Measurements from ENCODE around the gene FNIP1. TPM values are rescaled to one million over a fixed set of nuclear protein-coding genes. Genes with fewer than 3 reads are reported as not detected.
A peak's percentile ranks its signal among the peaks of the same experiment; 100 is the strongest.

Gene FNIP1
- total and polyA plus RNA-seq, 12 donors = 2.9 to 63.4 (median 33.8) TPM

- H3K36me3 ChIP-seq (replicated peaks in 1 of 2) = no peaks in the 10 kb centered on the region
- intact Hi-C loops (cut with DNase I) = no loop called here
- peak overlapping the region; percentile 73 to 100 (median 98) for H3K27ac ChIP-seq
- no peak for TF ChIP-seq POLR2A (IDR thresholded peaks at IDR 0.05)
- no peak for TF ChIP-seq CTCF (IDR thresholded peaks at IDR 0.05)
- WGBS, 4 donors = 1 to 2% (median 1%) methylated on average over 13 to 56 of the region's 56 CpGs
- peaks cover 4 to 44% of the 10 kb centered on the region in 2 donors for H3K4me1 ChIP-seq (replicated peaks in 1 of 2)
- peak overlapping the region; percentile 12 to 99 (median 84) for H3K4me3 ChIP-seq
- DNase-seq = peak; percentile 73 to 87 (median 84)
- no peaks in the 10 kb centered on the region for H3K27me3 ChIP-seq
- no peaks in the 10 kb centered on the region for H3K9me3 ChIP-seq (replicated peaks in 1 of 3)
Measured at GRCh38 chr5:131795879-131796792, 681 bp downstream of the FNIP1 start.

GRCh38 chr5:131795228-131795627, 1.6 kb downstream of the FNIP1 start:
- intact Hi-C loops (cut with DNase I) = no loop called here
- Histone ChIP-seq H3K9me3 (replicated peaks in 1 of 3) (no peaks in the 10 kb centered on the region), H3K4me3 (peak overlapping the region in 2 of 4 donors; percentile 86 to 99), H3K27me3 (no peaks in the 10 kb centered on the region), H3K4me1 (replicated peaks in 1 of 2) (peaks cover 7 to 51% of the 10 kb centered on the region in 2 donors), H3K27ac (peak overlapping the region in 1 of 5 donors; percentile 100), H3K36me3 (replicated peaks in 1 of 2) (no peaks in the 10 kb centered on the region)
- no peak for DNase-seq
- TF ChIP-seq POLR2A (IDR thresholded peaks at IDR 0.05) (no peak), CTCF (IDR thresholded peaks at IDR 0.05) (no peak)
- 23 to 41% (median 34%) methylated on average over 6 of the region's 6 CpGs for WGBS, 4 donors

- Histone ChIP-seq H3K36me3 (replicated peaks in 1 of 2) (no peaks in the 10 kb centered on the region), H3K9me3 (replicated peaks in 1 of 3) (no peaks in the 10 kb centered on the region), H3K4me1 (replicated peaks in 1 of 2) (peaks cover 7 to 57% of the 10 kb centered on the region in 2 donors), H3K27me3 (no peaks in the 10 kb centered on the region), H3K27ac (peak overlapping the region in 1 of 5 donors; percentile 100), H3K4me3 (peak overlapping the region in 1 of 4 donors; percentile 86)
- whole genome bisulfite sequencing, 4 donors = 67 to 77% (median 72%) methylated on average over 4 of the region's 4 CpGs
- DNase-seq = no peak
- no peak for TF ChIP-seq POLR2A (IDR thresholded peaks at IDR 0.05)
- TF ChIP-seq CTCF (IDR thresholded peaks at IDR 0.05) = no peak
- intact Hi-C loops (cut with DNase I) = no loop called here
Measured at GRCh38 chr5:131794586-131794985, 2.2 kb downstream of the FNIP1 start.

- DNase-seq = no peak
- H3K4me1 ChIP-seq (replicated peaks in 1 of 2) = peaks cover 7 to 61% of the 10 kb centered on the region in 2 donors
- H3K27ac ChIP-seq = no peak overlapping the region
- intact Hi-C loops (cut with DNase I) = no loop called here
- no peaks in the 10 kb centered on the region for H3K36me3 ChIP-seq (replicated peaks in 1 of 2)
- no peaks in the 10 kb centered on the region for H3K9me3 ChIP-seq (replicated peaks in 1 of 3)
- WGBS, 4 donors = 97 to 100% (median 99%) methylated on average over 2 of the region's 2 CpGs
- H3K4me3 ChIP-seq = no peak overlapping the region
- no peaks in the 10 kb centered on the region for H3K27me3 ChIP-seq
- TF ChIP-seq POLR2A (IDR thresholded peaks at IDR 0.05) (no peak), CTCF (IDR thresholded peaks at IDR 0.05) (no peak)
Measured at GRCh38 chr5:131792896-131793295, 3.9 kb downstream of the FNIP1 start.
